H54 (cell line): ENCODE measurements around the gene CPXM2.

Experiments used
- DNase-seq: peaks from one replicate; pipeline ENCODE4 v3.0.0; 2011; ENCODE audit warnings: low spot score, mixed read lengths; ENCODE audit not compliant: insufficient read length
- FAIRE-seq: peaks from 3 replicates; lab custom pipeline; 2011; peaks lifted over from hg19 to GRCh38; lab: Jason Lieb, UNC
- POLR2A ChIP-seq: IDR thresholded peaks from 2 replicates; pipeline ENCODE4 v1.6.1; 2011; ENCODE audit warnings: low read depth, mild to moderate bottlenecking, low read length

The CPXM2 gene

GRCh38 chr10:123782549-123782948 is 109.1 kb downstream of the CPXM2 start:
- DNase-seq (no peak), FAIRE-seq (no peak)
- no peak for TF ChIP-seq POLR2A

DNA sequence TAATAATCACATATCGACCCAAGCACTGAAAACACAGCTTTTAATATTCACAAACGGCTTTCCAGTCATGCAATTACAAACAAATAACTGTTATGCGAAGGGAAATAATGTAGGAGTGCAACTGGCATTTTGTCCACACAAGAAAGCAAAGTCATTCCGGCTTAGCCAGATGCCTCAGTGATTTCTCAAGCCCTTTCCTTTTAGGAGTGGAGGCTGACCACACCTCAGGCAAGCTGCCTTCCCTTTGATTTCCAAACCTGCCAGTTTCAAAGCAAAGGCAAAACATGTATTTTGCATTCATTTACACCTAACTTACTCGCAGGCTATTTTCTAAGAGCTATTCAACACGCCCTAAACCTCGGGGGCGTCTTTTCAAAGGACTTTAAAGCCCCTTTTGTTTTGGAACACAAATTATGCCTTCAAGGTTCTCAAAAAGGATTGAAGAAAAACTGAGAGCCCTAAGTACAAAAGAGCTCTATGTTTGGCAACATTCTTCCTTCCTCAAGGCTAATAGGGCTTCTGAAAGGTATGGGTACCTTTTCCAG is 109.6 kb downstream of the CPXM2 start:
- no peak for FAIRE-seq
- TF ChIP-seq POLR2A, result no peak
- DNase-seq, result no peak

DNA sequence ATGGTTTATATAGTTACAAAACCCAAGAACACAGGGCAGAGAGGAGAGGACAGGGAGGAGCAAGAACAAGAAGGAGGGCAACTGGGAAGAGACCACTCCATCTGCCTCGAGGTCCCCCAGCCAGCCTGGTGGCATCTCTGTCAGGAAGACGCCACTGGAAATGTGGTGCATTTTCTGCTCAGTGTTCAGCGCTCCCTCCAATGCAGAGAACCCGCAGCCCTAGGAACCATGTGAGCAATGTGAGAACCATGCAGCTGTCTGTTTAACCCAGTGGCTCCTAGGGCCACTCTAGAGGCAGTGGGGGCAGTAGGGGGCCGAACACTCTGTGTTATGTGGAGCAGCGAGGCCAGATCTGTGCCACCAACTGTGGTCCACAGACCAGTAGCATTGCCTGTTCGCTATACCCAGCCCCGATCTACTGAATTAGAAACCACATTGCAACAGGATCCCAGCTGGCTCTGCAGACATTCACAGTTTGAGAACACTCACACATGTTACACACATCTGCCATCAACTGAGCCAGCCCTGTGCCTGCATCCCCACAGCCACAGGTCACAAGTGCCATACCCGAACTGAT is 110.2 kb downstream of the CPXM2 start:
- no peak for DNase-seq
- no peak for TF ChIP-seq POLR2A
- FAIRE-seq, result no peak

- no peak for FAIRE-seq
- no peak for DNase-seq
- no peak for TF ChIP-seq POLR2A
These were observed 112.7 kb downstream of the CPXM2 start for GRCh38 chr10:123778719-123779517.

- FAIRE-seq (no peak), DNase-seq (no peak)
- TF ChIP-seq POLR2A, result no peak
These were observed 113.7 kb downstream of the CPXM2 start for GRCh38 chr10:123777881-123778280.

GRCh38 chr10:123774132-123774742 is 117.4 kb downstream of the CPXM2 start:
- FAIRE-seq, result no peak
- TF ChIP-seq POLR2A, result no peak
- no peak for DNase-seq

GRCh38 chr10:123772645-123773508 is 118.7 kb downstream of the CPXM2 start:
- FAIRE-seq, result no peak
- TF ChIP-seq POLR2A, result no peak
- DNase-seq, result no peak

- no peak for DNase-seq
- FAIRE-seq, result no peak
- no peak for TF ChIP-seq POLR2A
These were observed 119.5 kb downstream of the CPXM2 start for GRCh38 chr10:123771877-123772644.

- FAIRE-seq (no peak), DNase-seq (no peak)
- TF ChIP-seq POLR2A, result no peak
These were observed 122.0 kb downstream of the CPXM2 start for GRCh38 chr10:123769647-123770046.

DNA sequence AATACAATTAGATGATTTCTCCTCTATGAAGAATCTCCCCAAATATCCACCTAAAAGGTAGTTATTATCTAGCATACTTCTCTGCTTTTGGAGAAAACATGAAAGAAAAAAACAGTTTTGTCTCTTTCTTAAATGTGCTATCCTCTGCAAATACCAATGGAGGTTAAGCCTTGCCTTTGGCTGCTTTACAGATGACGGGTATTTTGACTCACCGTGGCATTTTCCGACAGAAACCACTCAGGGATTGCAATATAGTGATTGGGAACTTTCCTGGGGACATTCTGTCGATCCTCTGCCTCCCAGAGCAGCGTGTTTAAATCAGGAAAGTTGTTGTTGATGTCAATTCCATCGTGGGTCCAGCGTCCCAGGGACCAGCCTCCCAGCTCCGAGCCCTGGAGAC is 124.8 kb downstream of the CPXM2 start:
- FAIRE-seq, result no peak
- TF ChIP-seq POLR2A, result no peak
- no peak for DNase-seq

DNA sequence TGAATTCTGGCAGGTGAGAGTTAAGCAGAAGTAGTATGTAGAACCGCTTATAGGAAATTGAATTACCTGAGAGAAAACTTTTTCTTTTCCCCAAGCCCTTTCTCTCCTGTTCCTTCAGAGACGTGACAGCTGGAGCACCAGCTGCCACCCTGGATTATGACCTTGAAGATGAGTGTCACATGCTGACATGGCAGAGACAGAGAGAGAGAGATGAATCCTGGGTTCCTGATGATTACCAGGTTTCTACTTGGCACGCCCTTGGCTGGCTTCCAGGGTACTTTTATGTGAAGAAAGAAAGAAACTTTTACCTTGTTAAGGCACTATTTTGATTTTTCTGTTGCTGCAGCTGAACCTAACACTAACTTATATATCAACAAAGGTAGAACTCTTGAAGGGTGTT is 125.6 kb downstream of the CPXM2 start:
- FAIRE-seq (no peak), DNase-seq (no peak)
- no peak for TF ChIP-seq POLR2A

GRCh38 chr10:123761666-123762230 is 129.9 kb downstream of the CPXM2 start:
- FAIRE-seq (no peak), DNase-seq (no peak)
- no peak for TF ChIP-seq POLR2A

- FAIRE-seq (no peak), DNase-seq (no peak)
- TF ChIP-seq POLR2A, result no peak
These were observed 130.6 kb downstream of the CPXM2 start for GRCh38 chr10:123761038-123761428.
